Measurements from ENCODE around the gene NLN.
"Not testable (repeated sequence)": the region's sequence is repeated elsewhere in the genome, so short reads cannot be mapped to it uniquely, and the experiment has no call there.

Gene NLN

DNA sequence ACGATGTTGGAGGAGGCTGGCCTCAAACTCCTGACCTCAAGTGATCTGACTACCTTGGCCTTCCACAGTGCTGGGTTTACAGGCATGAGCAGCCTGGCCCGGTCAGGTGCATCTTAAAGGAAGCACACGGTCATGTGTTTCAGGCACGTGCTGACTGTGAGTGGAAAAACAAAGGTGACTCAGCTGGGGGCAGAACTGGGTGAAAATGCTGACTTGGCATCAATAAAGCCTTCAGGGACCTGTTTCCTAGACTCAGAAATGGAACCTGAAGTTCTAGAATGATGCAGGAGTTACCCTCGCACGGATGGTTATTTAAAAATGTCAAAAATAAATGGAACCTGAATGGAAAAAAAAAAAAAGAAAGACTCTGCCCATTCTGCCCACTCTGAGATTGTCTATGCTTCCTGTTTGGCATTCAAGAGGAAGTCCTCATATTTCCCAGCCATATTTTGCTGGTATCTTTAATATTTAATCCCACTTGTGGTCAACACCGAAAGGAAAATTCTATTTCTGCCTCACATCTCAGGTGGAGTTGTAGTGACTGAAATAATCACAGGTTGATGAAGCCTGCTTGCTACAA, 12.3 kb downstream of the NLN start:
- not testable (repeated sequence) for DNase-seq

GRCh38 chr5:65734921-65735320, 12.9 kb downstream of the NLN start:
- no peak for DNase-seq

GRCh38 chr5:65736011-65736410, 14.0 kb downstream of the NLN start:
- DNase-seq = no peak

- no peak for DNase-seq
These were observed 15.8 kb downstream of the NLN start for GRCh38 chr5:65737842-65738241.

- DNase-seq = no peak
These were observed 16.3 kb downstream of the NLN start for GRCh38 chr5:65738305-65738704.

- DNase-seq = no peak
These were observed 17.2 kb downstream of the NLN start for GRCh38 chr5:65739162-65739561.

DNA sequence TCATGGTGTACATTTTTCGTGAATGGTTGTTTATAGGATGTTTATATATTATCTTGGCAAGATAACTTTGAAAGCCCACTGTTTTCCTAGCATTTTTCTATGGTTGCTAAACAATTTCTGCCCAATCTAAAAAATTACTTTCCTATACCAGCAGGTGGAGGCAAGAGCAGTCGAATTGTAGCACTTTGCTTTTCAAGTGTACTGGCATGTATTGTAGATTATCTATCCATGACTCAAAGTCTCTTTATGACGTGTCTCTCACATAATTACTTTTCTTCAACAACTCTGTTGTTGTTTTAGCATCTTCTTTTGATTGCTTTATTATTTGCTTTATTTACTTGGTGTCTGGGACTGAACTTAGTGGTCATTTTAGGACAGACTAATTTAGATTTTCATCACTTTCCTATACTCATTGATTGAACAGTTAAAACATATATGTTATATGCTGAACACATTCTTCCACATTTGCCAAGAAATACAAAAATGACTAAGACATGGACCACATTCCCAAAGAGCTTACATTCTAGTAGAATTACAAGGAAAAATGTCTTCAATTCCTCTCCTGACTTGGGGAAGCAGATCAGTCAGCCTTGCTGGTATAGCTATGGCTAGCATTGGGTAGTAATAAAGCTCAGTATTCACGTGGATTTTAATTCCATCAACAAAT, 20.7 kb downstream of the NLN start:
- no peak for DNase-seq

- no peak for DNase-seq
These were observed 27.3 kb downstream of the NLN start for GRCh38 chr5:65749221-65749844.

DNA sequence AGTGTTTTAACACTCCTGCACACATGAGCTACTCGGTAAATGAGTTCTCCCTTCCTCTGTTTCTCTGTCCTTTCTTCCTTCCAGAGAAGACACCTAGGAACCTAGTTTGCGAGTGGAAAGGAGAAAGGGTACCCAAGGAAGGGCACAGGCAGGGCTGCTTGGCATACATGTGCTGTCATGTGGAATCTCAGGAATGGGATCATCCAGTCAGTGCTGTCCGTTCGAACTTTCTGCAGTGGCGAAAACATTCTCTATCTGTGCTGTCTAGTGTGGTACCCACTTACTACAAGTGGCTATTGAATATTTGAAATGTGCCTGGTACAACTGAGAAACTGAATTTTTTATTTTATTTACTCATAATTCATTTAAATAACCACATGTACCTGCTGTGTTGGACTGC, 28.0 kb downstream of the NLN start:
- DNase-seq = no peak

GRCh38 chr5:65750938-65751337, 28.9 kb downstream of the NLN start:
- no peak for DNase-seq

DNA sequence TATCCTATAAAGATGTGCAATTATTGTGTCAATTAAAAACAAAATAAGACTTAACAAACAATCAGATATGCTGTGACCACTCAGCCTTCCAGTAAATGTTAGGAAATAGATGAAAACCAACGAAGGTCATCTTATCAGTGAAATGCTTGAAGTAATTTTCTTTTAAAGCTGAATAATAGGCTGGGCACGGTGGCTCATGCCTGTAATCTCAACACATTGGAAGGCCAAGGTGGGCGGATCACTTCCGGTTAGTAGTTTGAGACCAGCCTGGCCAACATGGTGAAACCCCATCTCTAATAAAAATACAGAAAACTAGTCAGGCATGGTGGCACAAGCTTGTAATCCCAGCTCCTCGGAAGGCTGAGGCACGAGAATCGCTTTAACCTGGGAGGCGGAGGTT, 31.2 kb downstream of the NLN start:
- no peak for DNase-seq

GRCh38 chr5:65758546-65759144, 36.6 kb downstream of the NLN start:
- DNase-seq = no peak

DNA sequence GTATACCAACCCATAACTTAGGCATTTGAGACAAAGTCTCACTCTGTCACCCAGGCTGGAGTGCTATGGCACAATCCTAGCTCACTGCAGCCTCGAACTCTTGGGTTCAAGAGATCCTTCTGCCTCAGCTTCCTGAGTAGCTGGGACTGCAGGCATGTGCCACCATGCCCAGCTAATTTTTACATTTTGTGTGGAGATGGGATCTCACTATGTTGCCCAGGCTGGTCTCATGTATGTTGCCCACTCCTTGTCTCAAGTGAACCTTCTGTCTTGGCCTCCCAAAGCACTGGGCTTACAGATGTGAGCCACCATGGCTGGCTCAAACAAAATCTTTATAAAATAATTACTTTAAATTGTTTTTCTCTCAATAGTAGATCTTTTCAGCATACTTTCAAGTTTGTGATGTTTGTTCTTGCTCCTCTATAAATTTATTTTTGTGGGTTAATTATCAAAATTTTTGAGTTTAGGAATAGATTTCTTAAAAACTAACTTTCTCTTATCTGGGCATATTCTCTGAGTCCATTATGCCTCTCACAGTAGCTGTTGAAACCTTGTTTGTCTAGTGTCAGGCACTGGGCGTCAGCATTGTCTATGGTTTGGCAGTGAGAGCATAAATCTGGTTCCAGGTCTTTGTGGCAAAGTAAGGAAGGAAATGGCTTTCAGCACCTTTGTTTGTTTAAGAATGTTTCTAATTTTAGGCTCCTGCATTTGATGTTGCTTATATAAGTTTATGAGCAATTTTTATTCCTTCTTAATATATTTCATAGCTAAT, 38.7 kb downstream of the NLN start:
- DNase-seq = peak; percentile 53

DNA sequence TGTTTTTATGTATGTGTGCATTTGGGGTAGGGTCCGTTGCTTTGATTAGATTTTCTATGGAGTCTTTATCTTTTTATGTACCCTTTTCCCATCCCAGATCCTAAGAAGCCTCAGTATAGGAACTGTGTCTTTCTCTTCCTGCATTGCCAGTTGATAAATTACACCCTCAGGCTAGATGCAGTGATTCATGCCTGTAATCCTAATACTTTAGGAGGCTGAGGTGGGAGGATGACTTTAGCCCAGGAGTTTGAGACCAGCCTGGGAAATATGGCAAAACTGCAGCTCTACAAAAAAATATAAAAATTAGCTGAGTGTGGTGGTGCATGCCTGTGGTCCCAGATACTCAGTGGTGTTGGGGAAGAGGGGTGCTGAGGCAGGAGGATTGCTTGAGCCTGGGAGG, 40.2 kb downstream of the NLN start:
- DNase-seq = no peak

DNA sequence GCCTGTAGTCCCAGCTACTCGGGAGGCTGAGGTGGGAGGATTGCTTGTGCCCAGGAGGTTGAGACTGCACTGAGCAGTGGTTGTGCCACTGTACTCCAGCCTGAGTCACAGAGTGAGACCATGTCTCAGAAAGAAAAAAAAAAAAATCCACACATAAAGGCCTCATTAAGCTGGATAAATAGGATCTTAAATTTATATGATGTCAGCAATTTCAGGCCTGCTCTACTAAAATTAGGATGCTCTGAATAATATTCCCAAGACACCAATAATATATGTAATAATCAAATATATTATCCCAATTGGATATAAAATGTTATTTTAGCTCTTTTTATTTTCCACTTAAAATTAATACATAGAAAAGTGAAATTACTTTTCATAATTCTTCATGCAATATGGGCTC, 43.6 kb downstream of the NLN start:
- DNase-seq = no peak

- no peak for DNase-seq
These were observed 44.2 kb downstream of the NLN start for GRCh38 chr5:65766175-65766574.

DNA sequence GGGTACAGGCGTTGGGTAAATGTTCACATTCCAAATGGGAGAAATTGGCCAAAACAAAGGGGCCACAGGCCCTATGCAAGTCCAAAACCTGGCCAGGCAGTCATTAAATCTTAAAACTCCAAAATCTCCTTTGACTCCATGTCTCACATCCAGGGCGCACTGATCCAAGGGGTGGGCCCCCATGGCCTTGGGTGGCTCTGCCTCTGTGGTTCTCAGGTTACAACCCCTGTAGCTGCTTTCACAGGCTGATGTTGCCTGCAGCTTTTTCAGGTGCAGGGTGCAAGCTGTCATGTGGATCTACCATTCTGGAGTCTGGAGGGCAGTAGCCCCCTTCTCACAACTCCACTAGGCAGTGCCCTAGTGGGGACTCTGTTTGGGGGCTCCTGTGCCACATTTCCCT, 44.8 kb downstream of the NLN start:
- DNase-seq = no peak

GRCh38 chr5:65767565-65767964, 45.6 kb downstream of the NLN start:
- DNase-seq = no peak

DNA sequence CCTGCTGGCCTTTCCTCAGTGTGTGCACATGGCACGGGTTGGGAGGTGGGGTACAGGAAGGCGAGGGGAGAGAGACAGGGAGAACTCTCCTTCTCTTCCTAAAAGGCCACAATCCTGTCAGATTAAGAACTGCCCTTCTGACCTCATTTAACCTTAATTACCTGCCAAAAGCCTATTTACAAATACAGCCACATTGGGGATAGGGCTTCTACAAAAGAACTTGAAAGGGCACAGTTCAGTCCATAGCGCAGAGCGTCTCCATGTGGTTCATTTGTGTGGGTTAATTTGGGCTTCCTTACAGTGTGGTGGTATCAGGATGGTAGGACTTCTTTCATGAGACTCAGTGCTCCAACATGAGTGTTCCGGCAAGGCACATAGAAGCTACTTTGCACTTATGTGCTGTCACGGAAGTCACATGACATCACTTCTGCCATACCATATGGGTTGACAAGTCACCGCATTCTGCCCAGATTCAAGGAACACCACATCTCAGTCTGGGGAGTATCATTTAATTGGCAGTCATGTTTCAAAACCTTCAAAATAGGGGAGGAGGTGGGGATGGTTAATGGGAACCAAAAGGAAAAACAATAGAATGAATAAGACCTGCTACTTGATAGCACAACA, 46.8 kb downstream of the NLN start:
- DNase-seq = no peak

DNA sequence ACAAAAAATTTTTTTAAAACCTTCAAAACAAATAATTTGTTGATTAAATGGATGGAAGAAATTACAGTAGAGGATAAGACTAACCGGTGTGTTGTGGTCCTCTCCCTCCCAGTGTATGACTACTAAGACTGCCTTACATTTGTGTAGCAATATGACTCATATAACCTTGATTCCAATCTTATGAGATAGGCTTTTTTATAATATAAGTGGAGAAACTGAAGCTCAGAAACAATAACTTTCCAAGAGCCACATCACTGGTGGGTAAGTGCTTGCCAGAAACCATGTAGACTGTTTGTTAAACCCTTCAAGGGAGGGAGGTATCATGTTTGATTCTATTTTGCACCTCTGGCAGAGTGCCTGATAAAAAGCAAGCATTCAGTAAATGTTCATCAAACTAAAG, 47.5 kb downstream of the NLN start:
- DNase-seq = no peak

- no peak for DNase-seq
These were observed 49.3 kb downstream of the NLN start for GRCh38 chr5:65771266-65771665.

- not testable (repeated sequence) for DNase-seq
These were observed 51.0 kb downstream of the NLN start for GRCh38 chr5:65772963-65773362.

DNA sequence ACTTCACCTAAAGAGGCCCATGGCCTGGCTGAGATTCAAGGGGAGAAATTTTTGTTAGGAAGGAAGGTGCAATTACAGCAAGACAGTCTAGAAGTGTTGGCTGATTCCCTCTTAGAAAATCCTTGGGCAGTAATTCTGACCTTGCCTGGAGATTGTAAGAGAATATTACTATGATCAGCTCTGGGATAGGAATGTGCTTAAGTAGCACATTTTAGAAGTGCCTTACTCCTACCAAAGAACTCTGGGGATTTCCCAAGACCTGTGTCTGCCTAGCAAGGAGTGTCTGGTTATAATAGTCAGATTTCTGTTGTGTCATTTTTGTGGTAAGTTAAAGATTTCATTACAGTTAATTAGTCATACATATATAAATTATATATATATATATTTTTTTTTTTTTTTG, 52.3 kb downstream of the NLN start:
- DNase-seq = no peak

All from activated T-cell treated with anti-CD3 and anti-CD28 coated beads, Interleukin-2, amount 50 U/mL, for 1 hour (primary cell).